GM12878 (cell line): ENCODE results near the gene CTPS1. TPM values are rescaled to one million over a fixed set of nuclear protein-coding genes. Genes with fewer than 3 reads are reported as not detected.
A peak's percentile ranks its signal among the peaks of the same experiment; 100 is the strongest.

Source experiments
- ATAC-seq: fragments of 200-7000 bp; cut with Tn5 transposase; 3 replicates; pipeline ENCODE4 v1.9.1; 2020; ENCODE audit warnings: mild to moderate bottlenecking, moderate library complexity
- BruUV-seq: library from RNA; stranded (reverse); fragments of 400-500 nt; replicated peaks from 2 replicates; lab custom pipeline; 2021; lab: Mats Ljungman, UMichigan
- CTCF ChIA-PET: fragments of 300-600 bp; sonication (Branson Sonifier 250); formaldehyde crosslinking; extraction: SDS; loops from one replicate; lab custom pipeline; 2021; ENCODE audit warnings: inconsistent platforms; lab: Yijun Ruan, JAX
- POLR2A ChIA-PET: fragments of 350-600 bp; formaldehyde crosslinking; extraction: SDS; loops from one replicate; lab custom pipeline; 2021; ENCODE audit warnings: inconsistent platforms; lab: Charles Lee
- RAD21 ChIA-PET: fragments of 300-600 bp; sonication (Branson Sonifier 250); formaldehyde crosslinking; loops from one replicate; lab custom pipeline; 2023; ENCODE audit warnings: antibody characterized with exemption; ENCODE audit not compliant: unreplicated experiment; lab: Charles Lee
- SMC1A ChIA-PET: fragments of 300-600 bp; sonication (Branson Sonifier 250); formaldehyde crosslinking; loops from one replicate; lab custom pipeline; 2023; ENCODE audit not compliant: unreplicated experiment, uncharacterized antibody; lab: Charles Lee
- DNase-seq: peaks from one replicate; pipeline ENCODE4 v3.0.0-alpha.2; 2011; ENCODE audit warnings: low read depth, low spot score
- FAIRE-seq: peaks from 3 replicates; lab custom pipeline; 2011; peaks lifted over from hg19 to GRCh38; lab: Jason Lieb, UNC
- H2AFZ ChIP-seq: 2 replicates; pipeline ENCODE4 v1.6.0; 2011; ENCODE audit warnings: low read depth, low read length, control low read depth; ENCODE audit not compliant: control insufficient read depth
- H3K27ac ChIP-seq: 2 replicates; pipeline ENCODE4 v1.5.1; 2011; ENCODE audit warnings: control low read depth; ENCODE audit not compliant: control insufficient read depth, insufficient read depth
- H3K27me3 ChIP-seq, 2 experiments: replicated peaks in 1 of 2; 2 replicates each; pipeline versions ENCODE4 v1.6.0 to v1.6.1; 2011; ENCODE audit warnings: low read length in 1 of 2; ENCODE audit not compliant: control insufficient read depth in 2 of 2, insufficient read depth in 2 of 2
- H3K36me3 ChIP-seq, 2 experiments: 2 replicates each; pipeline ENCODE4 v1.5.1; 2011; ENCODE audit warnings: low read length in 1 of 2; ENCODE audit not compliant: control insufficient read depth in 2 of 2, insufficient read depth in 2 of 2
- H3K4me1 ChIP-seq: 2 replicates; pipeline ENCODE4 v1.6.1; 2011; ENCODE audit warnings: mild to moderate bottlenecking, low read length, moderate library complexity, mixed read lengths; ENCODE audit not compliant: control insufficient read depth, insufficient read depth
- H3K4me2 ChIP-seq: 2 replicates; pipeline ENCODE4 v1.6.0; 2011; ENCODE audit warnings: control low read depth; ENCODE audit not compliant: control insufficient read depth, insufficient read depth
- H3K4me3 ChIP-seq: fragments of 200-600 bp; sonication (generic); 2 replicates; pipeline ENCODE4 v1.5.1; 2016
- H3K79me2 ChIP-seq: 2 replicates; pipeline ENCODE4 v1.6.0; 2011; ENCODE audit warnings: low read length; ENCODE audit not compliant: control insufficient read depth, insufficient read depth
- H3K9ac ChIP-seq: 2 replicates; pipeline ENCODE4 v1.8.0; 2011; ENCODE audit warnings: low read length, control low read depth, mixed read lengths; ENCODE audit not compliant: control insufficient read depth, insufficient read depth
- H3K9me3 ChIP-seq: replicated peaks from 3 replicates; pipeline ENCODE4 v1.5.1; 2011; ENCODE audit warnings: mild to moderate bottlenecking, low read length; ENCODE audit not compliant: control insufficient read depth, insufficient read depth
- H4K20me1 ChIP-seq: 2 replicates; pipeline ENCODE4 v1.6.0; 2011; ENCODE audit not compliant: control insufficient read depth, insufficient read depth
- BCL11A ChIP-seq: IDR thresholded peaks from 2 replicates; pipeline ENCODE4 v1.6.1; 2011; ENCODE audit warnings: low read depth, low read length
- CHD2 ChIP-seq: IDR thresholded peaks from 2 replicates; pipeline ENCODE4 v1.6.1; 2011; ENCODE audit warnings: low read depth, low read length, improper control_type of control experiment, borderline replicate concordance
- FOS ChIP-seq: IDR thresholded peaks from 3 replicates; pipeline ENCODE4 v1.6.1; 2011; ENCODE audit warnings: borderline replicate concordance; ENCODE audit not compliant: insufficient read length; ENCODE audit errors: extremely low read depth
- HCFC1 ChIP-seq: fragments of 150-350 bp; IDR thresholded peaks from 2 replicates; pipeline ENCODE4 v1.6.1; 2014; ENCODE audit warnings: low read length
- HDGF ChIP-seq: fragments of 450-650 bp; IDR thresholded peaks from 2 replicates; pipeline ENCODE4 v1.6.1; 2016; ENCODE audit warnings: antibody characterized with exemption
- IKZF1 ChIP-seq: fragments of 450-650 bp; conservative IDR thresholded peaks from 2 replicates; pipeline ENCODE4 v1.6.1; 2017; ENCODE audit warnings: antibody characterized with exemption, mild to moderate bottlenecking
- JUNB ChIP-seq: IDR thresholded peaks from 2 replicates; pipeline ENCODE4 v1.6.1; 2016; ENCODE audit warnings: antibody characterized with exemption, mild to moderate bottlenecking
- NR2C2 ChIP-seq: IDR thresholded peaks from 2 replicates; pipeline ENCODE4 v1.6.1; 2011; ENCODE audit warnings: borderline replicate concordance, low read depth; ENCODE audit not compliant: control insufficient read depth, insufficient read length
- NR2F1 ChIP-seq: fragments of 450-650 bp; conservative IDR thresholded peaks from 2 replicates; pipeline ENCODE4 v1.6.1; 2017; ENCODE audit warnings: mild to moderate bottlenecking
- SUPT20H ChIP-seq: IDR thresholded peaks from 2 replicates; pipeline ENCODE4 v1.6.1; 2011; ENCODE audit warnings: low read depth, mild to moderate bottlenecking, low read length, moderate library complexity, borderline replicate concordance; ENCODE audit not compliant: control insufficient read depth
- TBL1XR1 ChIP-seq: IDR thresholded peaks from 2 replicates; pipeline ENCODE4 v1.6.1; 2012; ENCODE audit warnings: low read depth, low read length, improper control_type of control experiment
- WRNIP1 ChIP-seq: IDR thresholded peaks from 2 replicates; pipeline ENCODE4 v1.6.1; 2011; ENCODE audit warnings: low read depth, low read length, improper control_type of control experiment, borderline replicate concordance
- WGBS: methylation state at CpG from one replicate; pipeline ENCODE4 v1.1.6; 2016; ENCODE audit warnings: low lambda C conversion rate; ENCODE audit not compliant: insufficient replicate concordance, insufficient coverage; ENCODE audit errors: missing lambda C conversion rate; 5-methylcytosine and 5-hydroxymethylcytosine counted together
- in situ Hi-C: fragments of 300-500 bp; cut with MboI; formaldehyde crosslinking; loops from 9 replicates; pipeline ENCODE4 v1.14.3; 2018; ENCODE audit warnings: mixed read lengths
- intact Hi-C: fragments of 100-400 bp; cut with micrococcal nuclease; formaldehyde crosslinking; loops from one replicate; pipeline ENCODE4 v1.14.2; 2022; ENCODE audit not compliant: unreplicated experiment
- polyA plus RNA-seq, 11 experiments: library from polyadenylated mRNA; depleted of rRNA in 4 of 11; unstranded in 6 of 11; stranded (reverse) in 5 of 11; fragments of >200 nt; fragmentation: Nextera tagmentation in 4 of 11; fragmentation: Illumina TruSeq in 1 of 11; extraction: Ambion mirVana in 4 of 11; extraction: Trizol in 1 of 11; gene quantifications; 1 replicate in 1 of 11; 2 replicates in 10 of 11; pipeline versions ENCODE4 v1.2.1 to v1.2.3, GENCODE V29; 2011 to 2016; ENCODE audit warnings: inconsistent platforms in 2 of 11, missing spikeins in 2 of 11, low read depth in 1 of 11
- total RNA-seq, 4 experiments: library from RNA; depleted of rRNA in 3 of 4; stranded (reverse); fragments of >200 nt in 3 of 4; fragmentation: Illumina TruSeq in 1 of 4; extraction: Trizol in 1 of 4; gene quantifications; 2 replicates each; pipeline versions ENCODE4 v1.2.1 to v1.2.3, GENCODE V29; 2013 to 2021
- TF ChIP-seq, protein P1 (sequence below): fragments of 450-650 bp; IDR thresholded peaks from 2 replicates; pipeline ENCODE4 v1.6.1; 2017; ENCODE audit warnings: borderline replicate concordance
- TF ChIP-seq, protein P2 (sequence below): fragments of 450-650 bp; IDR thresholded peaks from 2 replicates; pipeline ENCODE4 v1.6.1; 2017; ENCODE audit warnings: mild to moderate bottlenecking, moderate library complexity
- TF ChIP-seq, protein P3 (sequence below): IDR thresholded peaks from 2 replicates; pipeline ENCODE4 v1.6.1; 2012; ENCODE audit warnings: low read length, inconsistent platforms
- TF ChIP-seq, protein P4 (sequence below): IDR thresholded peaks from 2 replicates; pipeline ENCODE4 v1.6.1; 2012; ENCODE audit warnings: low read depth, low read length, improper control_type of control experiment

The CTPS1 gene
- total and polyA plus RNA-seq, 10 of the 15 experiments (the other 5 are each of a cell fraction or from before 2014, with no cell fraction given) = 27.5 to 106 (median 62.8) TPM

DNA sequence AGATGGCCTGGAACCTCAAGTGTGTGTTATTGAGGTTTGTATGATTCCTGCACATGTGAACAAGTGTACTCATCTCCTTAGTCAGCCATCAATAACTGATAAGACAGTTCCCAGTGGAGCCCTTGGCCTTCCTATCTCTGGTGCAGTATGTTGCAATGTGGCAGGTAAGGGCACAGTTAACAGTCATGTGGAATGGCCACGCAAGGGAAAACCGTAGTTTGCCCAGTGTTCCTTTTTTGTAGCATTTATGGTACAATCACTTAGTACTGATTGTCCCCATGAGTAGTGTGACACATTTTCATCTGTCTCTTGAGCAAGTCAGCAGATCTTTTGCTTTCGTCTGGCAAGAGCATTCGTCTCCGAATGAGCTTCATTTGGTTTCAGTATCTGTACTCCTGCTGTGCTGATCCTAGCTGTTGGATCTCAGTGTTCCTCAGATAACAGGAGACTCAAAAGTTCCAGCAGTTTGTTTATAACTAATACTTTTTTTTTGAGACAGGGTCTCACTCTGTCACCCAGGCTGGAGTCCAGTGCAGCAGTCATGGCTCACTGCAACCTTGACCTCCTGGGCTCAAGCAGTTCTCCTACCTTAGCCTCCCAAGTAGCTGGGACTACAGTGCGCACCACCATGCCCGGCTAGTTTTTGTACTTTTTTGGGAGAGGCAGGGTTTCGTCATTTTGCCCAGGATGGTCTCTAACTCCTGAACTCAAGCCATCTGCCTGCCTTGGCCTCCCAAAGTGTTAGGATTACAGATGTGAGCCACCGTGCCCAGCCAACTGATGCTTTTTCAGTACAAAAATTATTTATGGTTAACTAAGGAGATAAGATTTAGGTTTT is 8.2 kb downstream of the CTPS1 start:
- no peaks in the 10 kb centered on the region for H3K27me3 ChIP-seq
- H3K79me2 ChIP-seq = peaks cover 15% of the 10 kb centered on the region
- FAIRE-seq (peak; percentile 38), DNase-seq (no peak), ATAC-seq (no peak)
- CTCF ChIA-PET = interaction anchor here (1.4 kb wide), 1 partner anchor 23 kb away, joined by 3 read pairs; no protein-coding TSS in a partner anchor
- H3K27ac ChIP-seq = no peak overlapping the region
- intact Hi-C loops = no loop called here
- H3K9ac ChIP-seq = no peak overlapping the region
- no peaks in the 10 kb centered on the region for H3K4me1 ChIP-seq
- no peak overlapping the region for H3K4me3 ChIP-seq
- POLR2A ChIA-PET = no interaction called here
- H4K20me1 ChIP-seq = no peaks in the 10 kb centered on the region; the same call in 1 of the 2 replicates
- no TSS peak for BruUV-seq
- no peaks in the 10 kb centered on the region for H3K9me3 ChIP-seq
- peaks cover 20 to 31% of the 10 kb centered on the region in 2 experiments for H3K36me3 ChIP-seq
- WGBS = 92% methylated on average over 9 of the region's 9 CpGs
- RAD21 ChIA-PET = no interaction called here
- in situ Hi-C loops = no loop called here
- H2AFZ ChIP-seq = no peak overlapping the region
- no peak overlapping the region for H3K4me2 ChIP-seq
- SMC1A ChIA-PET = interaction anchor here (1.0 kb wide), 1 partner anchor 8 kb away, joined by 3 read pairs; no protein-coding TSS in a partner anchor
- TF ChIP-seq NR2F1 (no peak), NR2C2 (no peak), CHD2 (no peak), FOS (no peak), BCL11A (no peak), IKZF1 (no peak), WRNIP1 (no peak), TBL1XR1 (no peak), SUPT20H (no peak), JUNB (no peak), HDGF (no peak), HCFC1 (no peak)
- TF ChIP-seq, protein P1, sequence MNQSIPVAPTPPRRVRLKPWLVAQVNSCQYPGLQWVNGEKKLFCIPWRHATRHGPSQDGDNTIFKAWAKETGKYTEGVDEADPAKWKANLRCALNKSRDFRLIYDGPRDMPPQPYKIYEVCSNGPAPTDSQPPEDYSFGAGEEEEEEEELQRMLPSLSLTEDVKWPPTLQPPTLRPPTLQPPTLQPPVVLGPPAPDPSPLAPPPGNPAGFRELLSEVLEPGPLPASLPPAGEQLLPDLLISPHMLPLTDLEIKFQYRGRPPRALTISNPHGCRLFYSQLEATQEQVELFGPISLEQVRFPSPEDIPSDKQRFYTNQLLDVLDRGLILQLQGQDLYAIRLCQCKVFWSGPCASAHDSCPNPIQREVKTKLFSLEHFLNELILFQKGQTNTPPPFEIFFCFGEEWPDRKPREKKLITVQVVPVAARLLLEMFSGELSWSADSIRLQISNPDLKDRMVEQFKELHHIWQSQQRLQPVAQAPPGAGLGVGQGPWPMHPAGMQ = no peak
- TF ChIP-seq, protein P2, sequence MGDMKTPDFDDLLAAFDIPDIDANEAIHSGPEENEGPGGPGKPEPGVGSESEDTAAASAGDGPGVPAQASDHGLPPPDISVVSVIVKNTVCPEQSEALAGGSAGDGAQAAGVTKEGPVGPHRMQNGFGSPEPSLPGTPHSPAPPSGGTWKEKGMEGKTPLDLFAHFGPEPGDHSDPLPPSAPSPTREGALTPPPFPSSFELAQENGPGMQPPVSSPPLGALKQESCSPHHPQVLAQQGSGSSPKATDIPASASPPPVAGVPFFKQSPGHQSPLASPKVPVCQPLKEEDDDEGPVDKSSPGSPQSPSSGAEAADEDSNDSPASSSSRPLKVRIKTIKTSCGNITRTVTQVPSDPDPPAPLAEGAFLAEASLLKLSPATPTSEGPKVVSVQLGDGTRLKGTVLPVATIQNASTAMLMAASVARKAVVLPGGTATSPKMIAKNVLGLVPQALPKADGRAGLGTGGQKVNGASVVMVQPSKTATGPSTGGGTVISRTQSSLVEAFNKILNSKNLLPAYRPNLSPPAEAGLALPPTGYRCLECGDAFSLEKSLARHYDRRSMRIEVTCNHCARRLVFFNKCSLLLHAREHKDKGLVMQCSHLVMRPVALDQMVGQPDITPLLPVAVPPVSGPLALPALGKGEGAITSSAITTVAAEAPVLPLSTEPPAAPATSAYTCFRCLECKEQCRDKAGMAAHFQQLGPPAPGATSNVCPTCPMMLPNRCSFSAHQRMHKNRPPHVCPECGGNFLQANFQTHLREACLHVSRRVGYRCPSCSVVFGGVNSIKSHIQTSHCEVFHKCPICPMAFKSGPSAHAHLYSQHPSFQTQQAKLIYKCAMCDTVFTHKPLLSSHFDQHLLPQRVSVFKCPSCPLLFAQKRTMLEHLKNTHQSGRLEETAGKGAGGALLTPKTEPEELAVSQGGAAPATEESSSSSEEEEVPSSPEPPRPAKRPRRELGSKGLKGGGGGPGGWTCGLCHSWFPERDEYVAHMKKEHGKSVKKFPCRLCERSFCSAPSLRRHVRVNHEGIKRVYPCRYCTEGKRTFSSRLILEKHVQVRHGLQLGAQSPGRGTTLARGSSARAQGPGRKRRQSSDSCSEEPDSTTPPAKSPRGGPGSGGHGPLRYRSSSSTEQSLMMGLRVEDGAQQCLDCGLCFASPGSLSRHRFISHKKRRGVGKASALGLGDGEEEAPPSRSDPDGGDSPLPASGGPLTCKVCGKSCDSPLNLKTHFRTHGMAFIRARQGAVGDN = no peak
- TF ChIP-seq, protein P3, sequence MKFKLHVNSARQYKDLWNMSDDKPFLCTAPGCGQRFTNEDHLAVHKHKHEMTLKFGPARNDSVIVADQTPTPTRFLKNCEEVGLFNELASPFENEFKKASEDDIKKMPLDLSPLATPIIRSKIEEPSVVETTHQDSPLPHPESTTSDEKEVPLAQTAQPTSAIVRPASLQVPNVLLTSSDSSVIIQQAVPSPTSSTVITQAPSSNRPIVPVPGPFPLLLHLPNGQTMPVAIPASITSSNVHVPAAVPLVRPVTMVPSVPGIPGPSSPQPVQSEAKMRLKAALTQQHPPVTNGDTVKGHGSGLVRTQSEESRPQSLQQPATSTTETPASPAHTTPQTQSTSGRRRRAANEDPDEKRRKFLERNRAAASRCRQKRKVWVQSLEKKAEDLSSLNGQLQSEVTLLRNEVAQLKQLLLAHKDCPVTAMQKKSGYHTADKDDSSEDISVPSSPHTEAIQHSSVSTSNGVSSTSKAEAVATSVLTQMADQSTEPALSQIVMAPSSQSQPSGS = no peak
- TF ChIP-seq, protein P4, sequence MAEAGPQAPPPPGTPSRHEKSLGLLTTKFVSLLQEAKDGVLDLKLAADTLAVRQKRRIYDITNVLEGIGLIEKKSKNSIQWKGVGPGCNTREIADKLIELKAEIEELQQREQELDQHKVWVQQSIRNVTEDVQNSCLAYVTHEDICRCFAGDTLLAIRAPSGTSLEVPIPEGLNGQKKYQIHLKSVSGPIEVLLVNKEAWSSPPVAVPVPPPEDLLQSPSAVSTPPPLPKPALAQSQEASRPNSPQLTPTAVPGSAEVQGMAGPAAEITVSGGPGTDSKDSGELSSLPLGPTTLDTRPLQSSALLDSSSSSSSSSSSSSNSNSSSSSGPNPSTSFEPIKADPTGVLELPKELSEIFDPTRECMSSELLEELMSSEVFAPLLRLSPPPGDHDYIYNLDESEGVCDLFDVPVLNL = no peak
